GM15510 (cell line): ENCODE results near the gene PLXND1.

Experiments used
- POLR2A ChIP-seq: IDR thresholded peaks from 3 replicates; pipeline ENCODE4 v1.6.1; 2011; ENCODE audit warnings: borderline replicate concordance; ENCODE audit not compliant: insufficient read length; ENCODE audit errors: extremely low read depth

Gene PLXND1

DNA sequence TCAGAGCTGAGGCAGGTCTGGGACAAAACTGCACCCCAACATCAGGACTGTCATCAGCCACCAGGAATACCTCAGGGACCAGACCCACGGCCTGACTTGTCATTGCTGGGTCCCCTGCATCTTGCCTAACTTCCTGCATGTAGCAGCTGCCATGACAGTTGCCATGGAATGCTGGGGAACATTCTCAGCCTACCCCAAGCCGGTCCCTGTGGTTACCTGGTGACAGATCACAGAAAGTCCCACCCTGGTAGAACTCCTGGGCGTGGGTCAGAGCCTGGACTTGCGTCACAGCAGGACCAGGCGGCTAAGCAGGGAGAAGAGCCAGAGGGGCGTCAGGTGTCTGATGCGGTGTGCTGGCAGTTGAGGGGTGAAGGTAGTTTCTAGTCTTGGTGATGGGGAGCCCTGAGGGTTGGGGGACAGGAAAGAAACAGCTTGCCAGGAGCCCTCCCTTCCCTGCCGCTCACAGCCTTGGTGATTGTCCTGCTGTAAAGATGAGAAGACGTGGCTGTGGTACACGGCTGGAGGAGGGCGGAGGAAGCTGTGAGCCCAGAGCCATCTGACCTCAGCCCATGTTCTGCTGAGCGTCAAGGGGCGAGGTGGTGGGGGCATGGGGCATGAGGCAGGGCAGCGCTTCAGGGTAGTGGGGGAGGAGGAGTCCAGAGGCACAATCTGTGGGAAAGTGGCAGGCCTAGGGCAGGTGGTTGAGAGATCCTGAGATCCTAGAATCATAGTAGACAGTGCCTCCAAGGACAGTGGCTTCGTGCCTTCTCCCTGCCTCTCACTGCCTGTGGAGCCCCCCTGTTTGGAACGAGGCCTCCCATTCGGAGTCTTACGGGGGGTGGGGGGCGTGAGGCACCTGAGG is 58.1 kb downstream of the PLXND1 start:
- no peak for TF ChIP-seq POLR2A

DNA sequence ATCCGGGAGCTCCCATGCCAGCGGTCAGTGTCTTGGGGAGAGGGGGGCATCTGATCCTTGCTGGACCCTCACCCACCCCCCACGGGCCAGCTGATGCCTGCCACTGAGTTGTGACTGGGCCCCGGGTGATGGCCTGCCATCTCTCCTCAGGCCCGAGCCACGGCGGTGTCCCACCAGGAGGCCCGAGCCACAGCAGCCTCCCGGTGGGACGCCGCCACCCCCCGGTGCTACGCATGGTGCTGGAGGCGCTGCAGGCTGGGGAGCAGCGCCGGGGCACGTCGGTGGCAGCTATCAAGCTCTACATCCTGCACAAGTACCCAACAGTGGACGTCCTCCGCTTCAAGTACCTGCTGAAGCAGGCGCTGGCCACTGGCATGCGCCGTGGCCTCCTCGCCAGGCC is 59.2 kb downstream of the PLXND1 start:
- TF ChIP-seq POLR2A: no peak

DNA sequence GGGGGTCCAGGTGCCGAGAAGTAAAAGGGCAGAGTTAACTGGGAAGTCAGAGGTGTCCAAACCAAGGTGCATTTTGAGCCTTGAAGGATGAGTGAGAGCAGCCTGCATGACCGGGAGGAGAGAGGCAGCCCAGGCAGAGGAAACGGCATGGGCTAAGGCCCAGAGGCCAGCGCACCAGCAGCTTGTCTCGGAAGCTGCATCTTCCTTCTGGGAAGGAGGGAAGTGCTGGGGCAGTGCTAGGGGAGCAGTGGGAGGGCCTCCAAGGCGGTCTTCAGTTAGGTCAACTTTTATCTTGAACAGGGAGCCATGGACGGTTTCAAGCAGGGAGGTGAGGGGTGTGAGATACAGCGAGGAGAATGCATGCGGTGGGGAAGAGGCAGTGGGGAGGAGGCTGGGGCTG is 62.5 kb downstream of the PLXND1 start:
- TF ChIP-seq POLR2A: no peak

DNA sequence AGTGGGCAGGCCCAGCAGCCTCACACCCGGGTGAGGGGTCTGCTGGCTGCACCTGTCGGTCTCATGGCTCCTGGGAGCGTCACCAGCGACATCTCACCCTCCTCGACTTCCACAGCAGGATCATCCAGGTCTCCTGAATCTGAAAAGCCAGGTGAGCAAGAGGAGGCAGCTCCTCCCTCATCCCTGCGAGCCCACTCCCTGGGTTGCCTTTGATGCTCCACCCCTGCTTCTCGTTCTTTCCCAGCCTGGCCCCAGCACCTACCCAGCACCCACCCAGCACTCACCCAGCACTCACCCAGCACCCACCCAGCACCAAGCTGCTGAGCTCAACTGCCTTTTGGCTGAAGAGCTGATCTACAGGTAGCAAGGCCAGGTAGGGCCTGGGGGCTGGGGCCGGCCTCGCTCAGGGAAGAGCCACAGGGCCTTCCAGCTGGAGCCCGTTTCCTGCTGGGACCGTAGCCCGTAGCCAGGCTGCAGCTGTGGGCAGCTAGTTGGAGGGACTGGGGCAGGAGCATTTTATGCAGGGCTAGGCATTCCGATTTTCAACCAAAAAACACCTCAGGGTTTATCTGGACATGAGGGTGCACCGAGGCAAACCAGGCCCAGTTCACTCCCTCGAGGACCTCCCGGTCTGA is 63.2 kb downstream of the PLXND1 start, which contains the start of gene H1-8:
H1-8 (plus strand) TSS at position 20 of the 635 bp plus-strand sequence; CDS start at position 64, 44 bp downstream.
- no peak for TF ChIP-seq POLR2A

DNA sequence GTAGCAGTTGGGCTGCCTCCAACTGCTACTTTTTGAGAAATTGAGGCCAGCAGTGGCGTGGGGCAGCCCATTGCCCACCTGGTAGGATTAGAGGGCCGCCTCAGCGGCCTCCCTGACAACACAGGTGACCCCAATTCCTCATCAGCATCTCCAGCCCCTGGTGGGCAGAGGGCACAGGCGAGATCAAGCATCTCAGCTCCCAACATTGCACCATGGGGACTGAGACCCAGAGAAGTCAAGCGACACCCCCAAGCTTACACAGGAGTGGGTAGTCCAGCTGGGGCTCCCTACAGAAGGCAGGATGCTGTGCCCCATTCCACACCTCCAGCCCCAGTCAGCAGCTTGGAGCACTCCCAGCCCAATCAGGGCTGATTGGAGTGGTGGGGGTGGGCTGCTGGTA is 63.7 kb downstream of the PLXND1 start:
- TF ChIP-seq POLR2A: no peak

DNA sequence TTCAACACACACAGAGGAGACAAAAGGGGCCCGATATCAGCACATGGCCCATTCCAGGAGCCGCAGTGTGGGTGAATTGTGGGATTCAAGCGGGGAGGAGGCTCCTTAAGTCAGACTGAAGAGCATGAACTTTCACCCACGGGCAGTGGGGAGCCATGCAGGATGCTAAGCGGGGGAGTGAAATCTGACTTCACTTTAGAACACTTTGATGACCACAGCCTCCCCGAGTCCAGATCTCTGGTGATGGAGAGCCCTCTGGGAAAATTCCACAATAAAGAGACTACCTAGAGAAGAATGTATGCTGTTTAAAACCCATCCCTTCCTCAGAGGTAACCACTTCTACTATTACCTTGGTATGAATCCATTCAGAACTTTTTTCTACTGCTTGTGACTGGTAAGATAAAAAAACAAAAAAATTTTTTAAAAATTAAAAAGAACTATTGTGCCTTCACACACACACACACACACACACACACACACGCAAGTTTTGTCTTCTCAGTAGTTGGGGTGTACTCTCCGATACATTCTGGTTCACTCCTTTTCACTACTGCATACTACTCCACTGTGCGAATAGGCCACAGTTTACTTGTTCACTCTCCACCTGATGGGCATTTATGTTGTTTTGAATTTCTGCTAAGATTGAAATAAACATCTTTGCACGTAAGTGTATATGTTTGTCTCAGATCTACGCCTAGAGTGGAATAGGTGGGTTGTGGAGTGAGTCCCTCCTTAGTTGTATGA is 65.5 kb downstream of the PLXND1 start:
- no peak for TF ChIP-seq POLR2A

DNA sequence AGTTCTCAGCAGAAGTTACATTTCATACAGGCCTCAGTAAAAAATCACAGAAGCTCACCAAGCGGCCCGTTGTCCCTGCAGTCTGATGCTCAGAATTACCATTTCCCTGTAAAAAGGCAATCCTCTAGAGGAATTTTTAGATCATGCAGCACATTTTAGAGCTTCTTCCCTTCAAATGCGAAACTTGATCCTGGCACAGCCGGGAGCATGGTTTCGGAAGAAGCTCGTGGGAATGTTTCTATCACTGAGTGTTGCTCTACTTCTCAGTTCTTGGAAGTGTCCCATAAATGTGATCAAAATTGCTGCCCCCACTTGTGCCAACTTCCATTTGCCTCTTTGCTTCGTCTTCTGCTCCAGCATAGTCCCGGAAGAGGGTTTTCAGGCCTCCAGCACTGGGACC is 67.3 kb downstream of the PLXND1 start:
- no peak for TF ChIP-seq POLR2A

DNA sequence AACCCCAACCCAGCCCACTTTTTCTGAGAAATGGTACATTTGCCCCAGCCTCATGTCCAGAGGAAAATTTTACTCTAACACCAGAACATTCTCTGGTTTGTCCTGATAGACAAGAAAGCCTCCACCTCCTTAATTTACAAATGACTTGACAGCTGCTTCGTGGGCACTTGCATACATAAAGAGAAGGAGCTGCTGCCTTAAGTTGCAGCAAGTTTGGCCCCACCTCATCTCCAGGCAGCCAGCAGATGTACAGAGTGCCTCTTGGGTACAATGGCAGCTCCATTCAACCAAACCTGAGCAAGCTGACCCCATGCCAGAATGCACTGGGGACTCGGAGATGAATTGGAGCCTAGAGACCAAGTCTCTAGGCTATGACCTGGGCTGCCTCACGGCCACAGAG is 69.7 kb downstream of the PLXND1 start:
- no peak for TF ChIP-seq POLR2A

DNA sequence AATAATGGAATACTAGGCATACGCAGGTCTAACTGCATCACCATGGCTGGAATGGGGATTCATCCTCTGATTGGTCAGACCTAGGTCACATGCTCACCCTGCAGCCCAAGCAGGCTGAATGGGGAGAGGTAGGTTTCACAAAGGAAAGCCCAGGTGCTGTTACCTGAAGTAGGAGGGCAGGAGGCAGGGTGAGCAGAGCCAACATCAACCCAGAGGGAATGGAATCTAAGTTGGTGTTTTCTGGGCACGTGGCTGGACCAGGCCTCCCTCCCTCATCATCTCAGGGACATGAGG is 70.2 kb downstream of the PLXND1 start:
- no peak for TF ChIP-seq POLR2A

DNA sequence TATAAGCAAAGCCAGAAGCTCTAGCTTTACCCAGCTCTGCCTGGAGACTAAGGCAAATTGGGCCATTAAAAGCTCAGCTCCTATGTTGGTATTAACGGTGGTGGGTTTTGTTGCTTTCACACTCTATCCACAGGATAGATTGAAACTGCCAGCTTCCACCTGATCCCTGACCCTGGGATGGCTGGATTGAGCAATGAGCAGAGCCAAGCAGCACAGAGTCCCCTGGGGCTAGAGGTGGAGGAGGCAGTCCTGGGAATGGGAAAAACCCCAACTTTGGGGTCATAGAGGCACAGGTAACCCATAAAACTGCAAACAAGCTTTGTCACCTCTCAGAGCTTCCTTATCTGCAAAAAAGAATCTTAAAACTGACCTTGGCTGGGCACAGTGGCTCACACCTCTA is 71.4 kb downstream of the PLXND1 start:
- no peak for TF ChIP-seq POLR2A

DNA sequence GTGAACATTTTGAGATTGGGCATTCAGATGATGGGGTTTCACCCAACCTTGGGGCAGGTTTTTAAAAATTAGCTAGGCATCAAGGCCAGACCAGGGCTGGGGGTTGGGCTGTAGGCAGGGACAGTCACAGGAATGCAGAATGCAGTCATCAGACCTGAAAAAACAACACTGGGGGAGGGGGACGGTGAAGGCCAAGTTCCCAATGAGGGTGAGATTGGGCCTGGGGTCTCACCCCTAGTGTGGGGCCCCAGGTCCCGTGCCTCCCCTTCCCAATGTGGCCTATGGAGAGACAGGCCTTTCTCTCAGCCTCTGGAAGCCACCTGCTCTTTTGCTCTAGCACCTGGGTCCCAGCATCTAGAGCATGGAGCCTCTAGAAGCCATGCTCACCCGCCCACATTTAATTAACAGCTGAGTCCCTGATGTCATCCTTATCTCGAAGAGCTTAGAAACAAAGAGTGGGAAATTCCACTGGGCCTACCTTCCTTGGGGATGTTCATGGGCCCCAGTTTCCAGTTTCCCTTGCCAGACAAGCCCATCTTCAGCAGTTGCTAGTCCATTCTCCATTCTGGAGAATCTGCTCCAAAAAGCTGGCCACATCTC is 71.9 kb downstream of the PLXND1 start:
- no peak for TF ChIP-seq POLR2A

DNA sequence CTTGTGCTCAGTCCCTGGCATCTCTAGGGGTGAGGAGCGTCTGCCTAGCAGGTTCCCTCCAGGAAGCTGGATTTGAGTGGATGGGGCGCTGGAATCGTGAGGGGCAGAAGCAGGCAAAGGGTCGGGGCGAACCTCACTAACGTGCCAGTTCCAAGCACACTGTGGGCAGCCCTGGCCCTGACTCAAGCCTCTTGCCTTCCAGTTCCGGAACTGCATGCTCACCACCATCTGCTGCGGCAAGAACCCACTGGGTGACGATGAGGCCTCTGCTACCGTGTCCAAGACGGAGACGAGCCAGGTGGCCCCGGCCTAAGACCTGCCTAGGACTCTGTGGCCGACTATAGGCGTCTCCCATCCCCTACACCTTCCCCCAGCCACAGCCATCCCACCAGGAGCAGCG is 73.1 kb downstream of the PLXND1 start:
- no peak for TF ChIP-seq POLR2A

DNA sequence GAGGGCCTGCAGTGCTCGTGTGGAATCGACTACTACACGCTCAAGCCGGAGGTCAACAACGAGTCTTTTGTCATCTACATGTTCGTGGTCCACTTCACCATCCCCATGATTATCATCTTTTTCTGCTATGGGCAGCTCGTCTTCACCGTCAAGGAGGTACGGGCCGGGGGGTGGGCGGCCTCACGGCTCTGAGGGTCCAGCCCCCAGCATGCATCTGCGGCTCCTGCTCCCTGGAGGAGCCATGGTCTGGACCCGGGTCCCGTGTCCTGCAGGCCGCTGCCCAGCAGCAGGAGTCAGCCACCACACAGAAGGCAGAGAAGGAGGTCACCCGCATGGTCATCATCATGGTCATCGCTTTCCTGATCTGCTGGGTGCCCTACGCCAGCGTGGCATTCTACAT is 74.2 kb downstream of the PLXND1 start:
- no peak for TF ChIP-seq POLR2A

DNA sequence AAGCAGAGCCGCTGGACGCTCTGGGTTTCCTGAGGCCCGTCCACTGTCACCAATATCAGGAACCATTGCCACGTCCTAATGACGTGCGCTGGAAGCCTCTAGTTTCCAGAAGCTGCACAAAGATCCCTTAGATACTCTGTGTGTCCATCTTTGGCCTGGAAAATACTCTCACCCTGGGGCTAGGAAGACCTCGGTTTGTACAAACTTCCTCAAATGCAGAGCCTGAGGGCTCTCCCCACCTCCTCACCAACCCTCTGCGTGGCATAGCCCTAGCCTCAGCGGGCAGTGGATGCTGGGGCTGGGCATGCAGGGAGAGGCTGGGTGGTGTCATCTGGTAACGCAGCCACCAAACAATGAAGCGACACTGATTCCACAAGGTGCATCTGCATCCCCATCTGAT is 74.8 kb downstream of the PLXND1 start:
- TF ChIP-seq POLR2A: no peak

DNA sequence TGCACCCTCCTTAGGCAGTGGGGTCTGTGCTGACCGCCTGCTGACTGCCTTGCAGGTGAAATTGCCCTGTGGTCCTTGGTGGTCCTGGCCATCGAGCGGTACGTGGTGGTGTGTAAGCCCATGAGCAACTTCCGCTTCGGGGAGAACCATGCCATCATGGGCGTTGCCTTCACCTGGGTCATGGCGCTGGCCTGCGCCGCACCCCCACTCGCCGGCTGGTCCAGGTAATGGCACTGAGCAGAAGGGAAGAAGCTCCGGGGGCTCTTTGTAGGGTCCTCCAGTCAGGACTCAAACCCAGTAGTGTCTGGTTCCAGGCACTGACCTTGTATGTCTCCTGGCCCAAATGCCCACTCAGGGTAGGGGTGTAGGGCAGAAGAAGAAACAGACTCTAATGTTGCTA is 75.7 kb downstream of the PLXND1 start:
- TF ChIP-seq POLR2A: no peak

DNA sequence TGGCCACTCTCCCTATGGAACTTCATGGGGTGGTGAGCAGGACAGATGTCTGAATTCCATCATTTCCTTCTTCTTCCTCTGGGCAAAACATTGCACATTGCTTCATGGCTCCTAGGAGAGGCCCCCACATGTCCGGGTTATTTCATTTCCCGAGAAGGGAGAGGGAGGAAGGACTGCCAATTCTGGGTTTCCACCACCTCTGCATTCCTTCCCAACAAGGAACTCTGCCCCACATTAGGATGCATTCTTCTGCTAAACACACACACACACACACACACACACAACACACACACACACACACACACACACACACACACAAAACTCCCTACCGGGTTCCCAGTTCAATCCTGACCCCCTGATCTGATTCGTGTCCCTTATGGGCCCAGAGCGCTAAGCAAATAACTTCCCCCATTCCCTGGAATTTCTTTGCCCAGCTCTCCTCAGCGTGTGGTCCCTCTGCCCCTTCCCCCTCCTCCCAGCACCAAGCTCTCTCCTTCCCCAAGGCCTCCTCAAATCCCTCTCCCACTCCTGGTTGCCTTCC is 76.2 kb downstream of the PLXND1 start:
- TF ChIP-seq POLR2A: no peak
